Osteoblast (primary cell): ENCODE measurements around the gene GAS2L2. TPM values are rescaled to one million over a fixed set of nuclear protein-coding genes. Genes with fewer than 3 reads are reported as not detected.

Experiments used
- DNase-seq: peaks from one replicate; pipeline ENCODE4 v3.0.0; 2011; ENCODE audit warnings: low spot score, mixed read lengths; ENCODE audit not compliant: insufficient read length; ENCODE audit errors: missing footprints
- H2AFZ ChIP-seq: 2 replicates; pipeline ENCODE4 v1.6.0; 2011; ENCODE audit warnings: mild to moderate bottlenecking, low read length
- H3K27ac ChIP-seq: 2 replicates; pipeline ENCODE4 v1.5.1; 2011; ENCODE audit warnings: mild to moderate bottlenecking, low read depth, low read length, moderate library complexity
- H3K27me3 ChIP-seq: 2 replicates; pipeline ENCODE4 v1.6.0; 2012; ENCODE audit warnings: mild to moderate bottlenecking, control low read depth, inconsistent platforms, low read length, moderate library complexity; ENCODE audit not compliant: insufficient read depth
- H3K36me3 ChIP-seq: 2 replicates; pipeline ENCODE4 v1.5.1; 2011; ENCODE audit warnings: mild to moderate bottlenecking, low read length, control low read depth, moderate library complexity; ENCODE audit not compliant: insufficient read depth
- H3K4me1 ChIP-seq: 2 replicates; pipeline ENCODE4 v1.5.1; 2011; ENCODE audit warnings: mild to moderate bottlenecking, low read length, control low read depth, moderate library complexity; ENCODE audit not compliant: insufficient read depth
- H3K4me2 ChIP-seq: 2 replicates; pipeline ENCODE4 v1.6.0; 2011; ENCODE audit warnings: mild to moderate bottlenecking, low read length; ENCODE audit not compliant: insufficient read depth
- H3K4me3 ChIP-seq: fragments of 200-600 bp; sonication (generic); 3 replicates; pipeline ENCODE4 v1.5.1; 2012; ENCODE audit warnings: mild to moderate bottlenecking, low read length, inconsistent platforms; ENCODE audit not compliant: insufficient read depth
- H3K79me2 ChIP-seq: 2 replicates; pipeline ENCODE4 v1.6.0; 2012; ENCODE audit warnings: mild to moderate bottlenecking, low read length, control low read depth, inconsistent platforms; ENCODE audit not compliant: insufficient read depth
- H3K9me3 ChIP-seq: 2 replicates; pipeline ENCODE4 v1.5.1; 2011; ENCODE audit warnings: low read depth, low read length, control low read depth
- H4K20me1 ChIP-seq: 2 replicates; pipeline ENCODE4 v1.6.0; 2012; ENCODE audit warnings: mild to moderate bottlenecking, low read length, control low read depth; ENCODE audit not compliant: insufficient read depth
- total RNA-seq: library from RNA; depleted of rRNA; stranded (reverse); fragments of >200 nt; gene quantifications from 2 replicates; pipeline ENCODE4 v1.2.3, GENCODE V29; 2012
- TF ChIP-seq, protein P1 (sequence below): IDR thresholded peaks from 2 replicates; pipeline ENCODE4 v1.5.1; 2011; ENCODE audit warnings: mild to moderate bottlenecking, low read depth, low read length, moderate library complexity; ENCODE audit errors: extremely low read depth

Gene GAS2L2
- total RNA-seq, 1 donor = not detected

DNA sequence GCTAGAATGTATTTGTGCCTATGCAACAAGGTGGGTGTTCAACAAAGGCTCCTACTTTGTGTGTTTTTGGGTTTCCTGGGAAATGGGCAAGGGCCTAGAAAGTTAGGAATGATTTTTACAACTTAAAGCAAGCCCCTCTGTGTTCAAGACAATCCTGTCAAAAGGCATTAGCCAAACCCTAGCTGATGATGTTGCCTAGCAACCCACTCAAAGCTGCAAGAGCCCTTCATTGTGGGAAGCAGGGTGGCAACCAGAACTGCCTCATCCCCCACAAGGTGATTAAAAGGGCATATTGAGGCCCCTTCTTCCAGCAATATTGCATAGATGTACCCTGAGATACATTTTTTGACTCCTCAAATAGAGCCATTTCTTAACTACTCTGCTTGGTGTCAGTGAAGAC lies 37.6 kb downstream of the GAS2L2 start:
- Histone ChIP-seq H3K27ac (no peak overlapping the region), H3K4me2 (no peak overlapping the region), H3K79me2 (no peaks in the 10 kb centered on the region), H3K36me3 (peaks cover 32% of the 10 kb centered on the region), H4K20me1 (peaks cover 9% of the 10 kb centered on the region), H3K9me3 (no peaks in the 10 kb centered on the region), H2AFZ (no peak overlapping the region), H3K27me3 (no peaks in the 10 kb centered on the region), H3K4me1 (peaks cover 23% of the 10 kb centered on the region), H3K4me3 (no peak overlapping the region)
- no peak for DNase-seq
- TF ChIP-seq, protein P1, sequence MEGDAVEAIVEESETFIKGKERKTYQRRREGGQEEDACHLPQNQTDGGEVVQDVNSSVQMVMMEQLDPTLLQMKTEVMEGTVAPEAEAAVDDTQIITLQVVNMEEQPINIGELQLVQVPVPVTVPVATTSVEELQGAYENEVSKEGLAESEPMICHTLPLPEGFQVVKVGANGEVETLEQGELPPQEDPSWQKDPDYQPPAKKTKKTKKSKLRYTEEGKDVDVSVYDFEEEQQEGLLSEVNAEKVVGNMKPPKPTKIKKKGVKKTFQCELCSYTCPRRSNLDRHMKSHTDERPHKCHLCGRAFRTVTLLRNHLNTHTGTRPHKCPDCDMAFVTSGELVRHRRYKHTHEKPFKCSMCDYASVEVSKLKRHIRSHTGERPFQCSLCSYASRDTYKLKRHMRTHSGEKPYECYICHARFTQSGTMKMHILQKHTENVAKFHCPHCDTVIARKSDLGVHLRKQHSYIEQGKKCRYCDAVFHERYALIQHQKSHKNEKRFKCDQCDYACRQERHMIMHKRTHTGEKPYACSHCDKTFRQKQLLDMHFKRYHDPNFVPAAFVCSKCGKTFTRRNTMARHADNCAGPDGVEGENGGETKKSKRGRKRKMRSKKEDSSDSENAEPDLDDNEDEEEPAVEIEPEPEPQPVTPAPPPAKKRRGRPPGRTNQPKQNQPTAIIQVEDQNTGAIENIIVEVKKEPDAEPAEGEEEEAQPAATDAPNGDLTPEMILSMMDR = no peak

DNA sequence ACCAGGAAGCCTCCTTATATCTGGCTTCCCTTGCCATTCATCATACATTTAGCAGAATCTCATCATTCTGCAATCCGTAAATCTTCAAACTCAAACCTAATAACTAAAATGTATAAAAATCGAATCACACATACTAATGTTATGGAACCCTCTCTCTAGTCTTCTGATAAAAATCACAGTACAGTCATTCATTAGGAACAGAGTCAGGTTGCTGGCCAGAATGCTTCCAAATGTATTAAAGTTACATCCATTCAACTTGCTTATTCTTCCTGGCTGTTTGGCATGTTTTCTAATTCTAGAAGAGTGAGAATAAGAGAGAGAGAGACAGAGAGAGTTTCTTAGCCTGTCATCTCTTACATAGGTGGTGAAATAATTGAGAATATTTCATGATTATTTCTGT lies 38.1 kb downstream of the GAS2L2 start:
- Histone ChIP-seq H3K27ac (peak overlapping the region; percentile 2), H3K4me3 (no peak overlapping the region), H3K79me2 (no peaks in the 10 kb centered on the region), H4K20me1 (peaks cover 9% of the 10 kb centered on the region), H3K36me3 (peaks cover 35% of the 10 kb centered on the region), H3K27me3 (no peaks in the 10 kb centered on the region), H2AFZ (no peak overlapping the region), H3K4me2 (no peak overlapping the region), H3K9me3 (no peaks in the 10 kb centered on the region), H3K4me1 (peaks cover 23% of the 10 kb centered on the region)
- DNase-seq = no peak
- TF ChIP-seq, protein P1 = no peak

DNA sequence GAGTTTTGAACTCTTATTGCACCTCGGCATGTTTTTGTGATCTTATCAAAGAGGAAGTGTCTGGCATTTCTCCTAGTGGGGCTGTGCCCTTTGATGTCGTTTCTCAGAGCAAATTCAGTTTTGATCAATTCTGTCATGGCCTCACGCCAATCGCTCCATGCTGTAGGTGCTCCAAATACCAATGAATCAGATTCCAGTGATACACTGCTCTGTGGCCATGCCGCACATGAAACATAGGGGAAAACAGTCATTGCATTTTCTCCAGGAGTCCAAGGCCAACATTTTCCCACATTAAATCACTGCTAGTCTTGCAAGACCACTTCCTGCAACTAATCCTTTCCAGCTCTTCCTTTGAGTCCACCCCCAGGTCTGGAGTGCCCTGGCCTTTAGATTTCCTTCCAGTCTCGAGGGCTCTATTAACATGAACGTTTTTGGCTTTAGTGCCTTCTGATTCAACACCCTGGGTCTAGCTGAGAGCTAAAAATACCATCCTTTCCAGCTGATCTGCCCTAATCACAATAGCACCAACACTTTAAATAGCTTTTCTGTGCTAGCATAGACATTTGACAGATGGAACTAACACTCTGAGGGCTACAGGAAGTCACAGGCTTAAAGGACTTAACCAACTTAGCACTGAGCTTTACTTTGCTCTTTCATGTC lies 39.8 kb downstream of the GAS2L2 start:
- peak; percentile 91 for DNase-seq
- H3K9me3 ChIP-seq = no peaks in the 10 kb centered on the region
- H3K27ac ChIP-seq = peak overlapping the region; percentile 76
- peaks cover 43% of the 10 kb centered on the region for H3K36me3 ChIP-seq
- peak overlapping the region; percentile 51 for H3K4me2 ChIP-seq
- H3K79me2 ChIP-seq = no peaks in the 10 kb centered on the region
- TF ChIP-seq, protein P1 = no peak
- H4K20me1 ChIP-seq = peaks cover 9% of the 10 kb centered on the region
- H3K4me3 ChIP-seq = no peak overlapping the region
- H3K4me1 ChIP-seq = peaks cover 23% of the 10 kb centered on the region
- no peak overlapping the region for H2AFZ ChIP-seq
- H3K27me3 ChIP-seq = no peaks in the 10 kb centered on the region

DNA sequence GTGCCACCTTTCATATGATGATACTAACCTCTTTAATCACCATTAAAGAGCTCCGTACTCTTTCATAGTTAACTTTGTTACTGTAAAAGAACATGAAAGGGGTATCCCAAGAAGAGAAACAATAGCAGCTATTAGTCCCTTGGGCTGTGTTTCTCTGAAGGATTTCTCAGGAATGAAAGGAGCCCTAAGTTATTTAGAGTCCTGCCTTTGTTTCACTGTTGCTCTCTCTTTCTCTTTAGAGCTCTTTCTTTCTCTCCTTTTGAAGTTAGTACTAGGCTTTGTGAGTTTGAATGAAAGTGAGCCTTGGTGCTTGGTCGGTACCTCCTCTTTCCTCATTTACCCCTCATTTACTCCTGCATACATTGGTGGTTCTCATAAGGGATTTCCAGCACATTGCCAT lies 42.1 kb downstream of the GAS2L2 start:
- no peaks in the 10 kb centered on the region for H3K9me3 ChIP-seq
- H3K27me3 ChIP-seq = no peaks in the 10 kb centered on the region
- DNase-seq = no peak
- TF ChIP-seq, protein P1 = no peak
- H3K4me3 ChIP-seq = no peak overlapping the region
- no peak overlapping the region for H3K27ac ChIP-seq
- H3K79me2 ChIP-seq = no peaks in the 10 kb centered on the region
- H3K4me2 ChIP-seq = no peak overlapping the region
- H3K36me3 ChIP-seq = peaks cover 28% of the 10 kb centered on the region
- H2AFZ ChIP-seq = no peak overlapping the region
- peaks cover 16% of the 10 kb centered on the region for H4K20me1 ChIP-seq
- peaks cover 16% of the 10 kb centered on the region for H3K4me1 ChIP-seq
